ENCODE results near the gene LETM1.

LETM1 gene

GRCh38 chr4:1871471-1872021 lies 15.6 kb upstream of the LETM1 start:
- DNase-seq = no peak

DNA sequence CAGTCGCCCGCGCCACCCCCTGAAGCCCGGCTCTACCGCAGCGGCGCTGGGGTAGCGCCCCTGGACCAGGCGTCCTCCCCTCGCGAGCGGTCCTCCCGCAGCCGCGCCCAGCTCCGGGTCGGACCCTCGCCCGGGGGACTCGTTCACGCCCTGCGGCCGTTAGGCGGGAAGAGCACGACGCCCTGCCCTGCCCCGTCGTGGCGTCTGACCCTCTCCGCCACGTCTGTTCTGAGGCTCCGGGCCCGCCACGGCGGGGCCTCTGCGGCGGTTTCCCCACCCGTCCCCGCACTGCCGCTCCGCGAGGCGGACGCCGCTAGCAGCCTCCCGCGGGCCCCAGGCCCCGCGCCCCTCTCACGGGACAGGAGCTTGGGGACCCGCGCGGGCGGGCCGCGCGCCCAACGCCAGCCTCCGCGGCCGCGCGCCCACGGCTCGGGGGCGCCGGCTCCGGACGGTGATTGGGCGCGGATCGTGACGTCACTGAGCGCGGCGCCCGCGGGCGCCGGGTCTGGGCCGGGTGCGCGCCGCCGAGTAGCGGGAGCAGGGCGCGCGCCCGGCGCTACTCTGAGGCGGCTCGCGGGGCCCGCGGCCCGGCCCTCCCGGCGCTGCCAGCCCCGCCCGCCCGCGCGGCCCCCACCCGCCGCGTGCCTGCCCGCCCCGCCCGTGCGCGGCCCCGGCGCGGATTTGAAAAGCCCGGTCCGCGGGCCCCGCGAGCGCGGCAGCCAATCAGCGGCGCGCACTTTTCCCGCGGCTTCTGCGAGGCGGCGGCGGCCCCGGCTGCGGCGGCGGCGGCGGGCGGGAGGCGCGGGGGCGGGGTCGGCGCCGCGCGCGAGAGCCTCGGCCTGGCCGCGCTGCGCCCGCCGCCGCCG lies 14.9 kb upstream of the LETM1 start, which contains the start of gene NSD2:
Gene NSD2, plus strand, starts transcription at position 816 of the 866 bp plus-strand sequence. CDS start 29,262 bp downstream, outside the sequence.
- peak; percentile 83 to 84 for DNase-seq

- peak; percentile 82 to 83 for DNase-seq
Observed at GRCh38 chr4:1870328-1870577, 14.3 kb upstream of the LETM1 start.

DNA sequence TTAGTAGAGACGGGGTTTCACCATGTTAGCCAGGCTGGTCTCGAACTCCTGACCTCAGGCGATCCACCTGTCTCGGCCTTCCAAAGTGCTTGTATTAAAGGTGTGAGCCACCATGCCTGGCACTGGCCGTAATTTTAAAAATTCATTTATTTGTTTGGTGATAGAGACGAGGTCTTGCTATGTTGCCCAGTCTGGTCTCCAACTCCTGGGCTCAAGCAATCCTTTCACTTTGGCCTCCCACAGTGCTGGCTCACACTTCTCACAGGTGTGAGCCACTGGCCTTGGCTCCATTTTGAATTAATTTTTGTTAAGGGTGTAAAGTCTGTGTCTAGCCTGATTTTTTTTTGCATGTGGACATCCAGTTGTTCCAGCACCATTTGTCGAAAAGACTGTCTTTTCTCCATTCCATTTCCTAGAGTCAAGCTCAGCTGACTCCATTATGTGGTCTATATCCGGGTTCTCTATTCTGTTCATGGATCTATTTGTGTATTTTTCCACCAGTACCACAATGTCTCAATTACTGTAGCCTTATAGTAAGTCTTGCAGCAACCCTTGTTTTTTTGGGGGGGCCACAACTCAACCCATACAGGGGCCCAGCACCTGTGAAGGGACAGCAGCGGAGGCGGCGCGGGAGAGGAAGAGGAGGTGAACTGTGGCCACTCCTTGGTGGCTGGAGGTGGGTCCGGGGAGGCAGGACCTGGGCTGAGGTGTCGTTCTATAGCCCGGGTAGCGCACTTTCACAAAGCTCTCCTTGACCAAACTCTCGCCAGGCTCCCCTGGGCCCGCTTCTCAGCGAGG lies 13.8 kb upstream of the LETM1 start:
- DNase-seq = no peak

DNA sequence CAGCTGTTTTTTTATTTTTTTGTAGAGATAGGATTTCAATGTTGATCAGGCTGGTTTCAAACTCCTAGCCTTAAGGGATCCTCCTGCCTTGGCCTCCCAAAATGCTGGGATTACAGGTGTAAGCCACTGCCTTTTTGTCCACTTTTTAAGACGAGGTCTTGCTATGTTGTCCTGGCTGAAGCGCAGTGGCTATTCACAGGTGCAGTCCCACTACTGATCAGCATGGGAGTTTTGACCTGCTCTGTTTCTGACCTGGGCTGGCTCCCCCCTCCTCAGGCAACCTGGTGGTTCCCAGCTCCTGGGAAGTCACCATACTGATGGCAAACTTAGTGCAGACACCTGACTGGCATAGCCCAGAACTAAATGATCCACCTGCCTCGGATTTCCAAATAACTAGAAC lies 13.0 kb upstream of the LETM1 start:
- no peak for DNase-seq

DNA sequence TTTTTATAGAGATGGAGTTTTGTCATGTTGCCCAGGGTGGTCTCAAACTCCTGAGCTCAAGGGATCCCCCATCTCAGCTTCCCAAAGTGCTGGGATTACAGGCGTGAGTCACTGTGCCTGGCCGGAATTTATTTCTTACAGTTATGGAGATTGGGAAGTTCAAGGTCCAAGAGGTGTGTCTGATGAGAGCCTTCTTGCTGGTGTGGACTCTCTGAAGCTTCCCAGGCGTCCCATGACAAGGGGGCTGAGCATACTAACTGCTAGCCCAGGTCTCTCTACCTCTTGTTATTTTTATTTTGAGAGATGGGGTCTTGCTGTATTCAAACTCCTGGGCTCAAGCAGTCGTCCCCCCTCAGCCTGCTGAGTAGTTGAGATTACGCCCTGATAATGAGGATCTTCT lies 12.3 kb upstream of the LETM1 start:
- DNase-seq = no peak

DNA sequence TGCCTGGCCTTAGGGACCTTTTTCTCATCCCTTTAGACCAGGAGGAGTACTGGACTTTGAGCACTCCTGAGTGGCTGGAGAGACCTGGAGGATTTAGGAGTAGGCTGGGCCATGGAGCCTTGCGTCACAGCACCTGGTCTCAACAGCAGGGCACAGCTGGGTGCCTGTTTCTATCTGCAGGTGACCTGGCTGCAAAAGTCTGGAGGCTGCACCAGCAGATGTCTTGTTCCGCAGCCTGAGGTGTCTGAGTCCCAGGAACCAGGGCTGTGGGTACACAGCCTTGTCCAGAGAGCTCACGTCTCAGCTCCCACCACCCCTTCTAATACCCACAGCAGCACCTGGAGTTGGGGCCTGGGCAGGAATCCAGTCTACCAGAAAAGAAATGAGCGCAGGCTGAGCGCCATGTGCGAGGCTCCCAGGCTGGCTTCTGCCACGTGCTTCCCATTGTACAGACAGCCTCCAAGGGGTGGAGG lies 10.3 kb upstream of the LETM1 start:
- DNase-seq = no peak

DNA sequence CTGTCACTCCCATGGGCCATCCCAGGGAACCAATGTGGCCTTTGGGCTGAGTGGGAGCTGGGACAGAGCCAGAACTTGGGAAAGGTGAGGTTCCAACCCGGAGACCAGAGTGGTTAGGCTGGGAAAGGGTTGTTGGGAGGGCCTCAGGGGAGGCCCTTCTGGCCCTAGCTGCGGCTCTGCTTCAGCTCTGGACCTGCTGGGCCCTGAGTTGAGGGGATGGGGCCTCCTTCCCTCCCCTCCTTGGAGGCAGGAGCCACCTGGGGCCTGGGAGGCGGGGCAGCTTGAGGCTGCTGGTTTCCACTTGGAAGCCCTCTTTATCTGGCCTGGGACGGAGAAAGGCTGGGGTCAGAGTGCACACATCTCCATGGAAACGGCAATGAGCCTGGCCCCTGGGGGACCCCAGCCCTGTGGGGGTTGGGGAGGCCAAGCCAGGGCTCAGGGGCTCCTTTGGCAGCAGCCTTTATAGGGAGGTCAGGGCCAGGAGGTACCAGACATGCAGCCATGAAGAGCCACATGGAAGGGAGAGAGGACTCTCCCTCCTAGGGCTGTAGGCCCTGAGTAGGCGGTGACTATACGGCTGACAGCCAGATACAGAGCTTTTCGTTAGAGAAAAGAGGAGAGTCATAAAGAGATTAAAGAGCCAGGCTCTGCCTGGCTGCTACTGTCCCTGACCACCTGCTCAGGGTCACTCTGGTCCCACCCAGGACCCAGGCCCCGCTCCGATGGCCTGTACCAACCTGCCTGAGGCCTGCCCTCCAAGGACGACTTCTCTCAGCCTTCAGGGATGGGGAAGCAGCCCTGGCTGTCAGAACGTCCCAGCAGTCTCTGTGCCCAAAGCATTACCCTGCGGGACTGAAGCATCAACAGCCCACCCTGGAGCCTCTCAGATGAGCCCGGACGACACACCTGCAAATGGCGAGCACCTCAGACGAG lies 8.4 kb upstream of the LETM1 start:
- DNase-seq = no peak

DNA sequence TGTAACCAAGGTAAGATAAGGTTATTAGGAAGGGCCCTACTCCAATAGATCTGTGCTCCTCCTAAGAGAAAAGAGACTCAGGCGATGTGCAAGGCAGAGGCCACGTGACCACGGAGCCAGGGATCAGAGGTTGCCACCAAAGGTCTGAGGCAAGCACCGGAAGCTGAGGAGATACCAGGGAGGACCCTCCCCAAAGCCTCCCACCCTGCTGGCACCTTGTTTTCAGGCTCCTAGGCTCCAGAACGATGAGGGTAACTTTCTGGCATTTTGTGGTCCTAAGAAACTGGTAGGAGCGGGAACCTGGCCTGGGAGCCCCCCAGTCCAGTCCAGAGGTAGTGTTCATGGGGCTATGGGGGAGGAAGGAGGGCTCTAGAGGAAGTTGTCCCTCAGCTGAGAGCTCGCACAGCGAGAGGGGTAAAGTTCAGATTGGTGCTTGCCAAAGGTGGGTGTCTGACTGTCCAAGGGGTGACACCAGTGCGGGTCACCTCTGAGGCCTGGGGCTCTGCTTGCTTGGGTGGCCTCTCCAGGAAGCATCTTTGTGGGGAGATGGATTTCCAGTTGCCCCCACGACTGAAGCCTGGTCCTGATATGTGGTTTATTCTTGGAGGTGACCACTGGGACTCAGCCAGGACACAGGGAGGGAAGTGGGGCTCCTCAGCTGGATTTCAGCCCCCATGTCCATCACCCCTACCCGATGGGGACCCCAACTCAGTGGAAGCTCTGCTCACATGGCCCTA lies 7.5 kb upstream of the LETM1 start:
- DNase-seq = no peak

- DNase-seq = no peak
Observed at GRCh38 chr4:1862961-1863296, 7.0 kb upstream of the LETM1 start.

DNA sequence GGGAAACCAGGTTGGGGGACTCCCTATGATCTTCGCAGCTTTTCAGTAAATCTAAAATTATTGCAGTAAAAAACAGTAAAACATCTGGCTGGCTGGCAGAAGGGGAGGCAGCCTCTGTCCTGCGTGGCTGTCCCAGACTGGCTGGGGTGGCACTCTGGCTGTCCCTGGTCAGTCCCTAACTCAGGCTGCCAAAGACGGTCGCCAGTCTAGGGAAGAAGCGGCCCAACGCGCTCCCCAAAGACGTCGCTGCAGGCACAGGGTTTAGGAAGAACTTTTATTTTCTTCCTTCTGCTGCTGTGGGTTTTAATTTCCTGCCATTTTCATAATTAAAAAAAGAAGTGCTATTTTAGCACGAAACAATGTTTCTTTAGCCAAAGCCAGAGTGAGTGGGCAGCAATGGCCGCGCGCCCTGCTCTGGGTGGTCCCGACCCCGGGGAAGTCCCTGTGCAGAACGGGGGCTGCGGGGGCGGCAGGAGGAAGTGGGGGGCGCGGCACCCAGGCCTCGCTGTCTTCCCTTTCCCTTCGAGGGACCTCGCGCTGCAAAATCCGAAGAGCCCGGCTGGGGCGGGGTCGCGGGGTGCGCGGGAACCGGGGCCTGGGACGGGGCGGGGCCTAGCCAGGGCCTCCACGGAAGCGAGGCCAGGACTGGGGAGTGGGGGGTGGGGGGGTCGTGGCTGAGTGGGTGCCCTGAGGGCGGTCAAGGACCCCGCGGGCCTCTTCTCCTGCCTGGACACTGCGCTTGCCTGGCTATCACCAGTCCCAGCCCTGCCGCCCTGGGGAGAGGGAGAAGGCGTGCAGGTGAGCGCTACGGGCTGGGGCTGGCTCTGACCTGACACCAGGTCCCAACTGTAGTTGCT lies 6.3 kb upstream of the LETM1 start:
- no peak for DNase-seq

- no peak for DNase-seq
Observed at GRCh38 chr4:1859389-1859753, 3.4 kb upstream of the LETM1 start.

GRCh38 chr4:1857931-1858330 lies 2.0 kb upstream of the LETM1 start:
- no peak for DNase-seq

DNA sequence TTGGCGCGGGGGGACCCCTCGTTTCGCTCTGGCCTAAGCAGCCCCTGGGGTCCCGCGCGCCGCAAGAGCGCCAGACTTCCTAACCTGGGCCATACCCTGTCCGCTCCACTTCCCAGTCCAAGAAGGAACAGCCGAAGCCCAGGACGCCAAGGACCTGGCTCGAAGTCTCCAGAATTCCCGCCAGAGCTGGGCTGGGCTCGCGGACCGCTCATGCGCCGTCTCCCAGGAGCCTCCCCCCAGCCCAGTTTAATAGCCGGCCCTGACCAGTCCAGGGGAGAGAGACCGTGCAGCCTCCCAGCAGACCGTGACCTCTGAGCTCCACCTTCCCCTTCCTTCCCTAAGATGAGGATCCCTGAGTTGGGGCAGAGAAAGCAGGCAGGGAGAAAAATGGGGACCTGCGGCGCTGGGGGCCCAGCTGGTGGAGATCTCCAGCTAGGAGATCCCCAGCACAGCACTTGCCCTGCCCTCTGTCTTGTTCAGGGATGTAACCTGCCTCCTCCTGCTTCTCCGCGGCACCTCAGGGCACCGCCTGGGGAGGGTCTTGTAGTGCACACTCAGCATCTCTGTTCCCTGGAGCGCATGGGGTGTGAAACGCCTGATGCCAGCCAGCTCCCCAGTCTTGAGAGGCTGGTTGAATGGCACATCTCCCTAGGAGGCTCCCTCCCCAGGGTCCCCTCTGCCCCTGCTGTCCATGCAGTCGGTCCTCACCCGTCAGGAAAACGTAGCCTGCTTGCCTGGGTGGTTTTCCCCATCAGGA lies 1.2 kb upstream of the LETM1 start:
- no peak for DNase-seq

DNA sequence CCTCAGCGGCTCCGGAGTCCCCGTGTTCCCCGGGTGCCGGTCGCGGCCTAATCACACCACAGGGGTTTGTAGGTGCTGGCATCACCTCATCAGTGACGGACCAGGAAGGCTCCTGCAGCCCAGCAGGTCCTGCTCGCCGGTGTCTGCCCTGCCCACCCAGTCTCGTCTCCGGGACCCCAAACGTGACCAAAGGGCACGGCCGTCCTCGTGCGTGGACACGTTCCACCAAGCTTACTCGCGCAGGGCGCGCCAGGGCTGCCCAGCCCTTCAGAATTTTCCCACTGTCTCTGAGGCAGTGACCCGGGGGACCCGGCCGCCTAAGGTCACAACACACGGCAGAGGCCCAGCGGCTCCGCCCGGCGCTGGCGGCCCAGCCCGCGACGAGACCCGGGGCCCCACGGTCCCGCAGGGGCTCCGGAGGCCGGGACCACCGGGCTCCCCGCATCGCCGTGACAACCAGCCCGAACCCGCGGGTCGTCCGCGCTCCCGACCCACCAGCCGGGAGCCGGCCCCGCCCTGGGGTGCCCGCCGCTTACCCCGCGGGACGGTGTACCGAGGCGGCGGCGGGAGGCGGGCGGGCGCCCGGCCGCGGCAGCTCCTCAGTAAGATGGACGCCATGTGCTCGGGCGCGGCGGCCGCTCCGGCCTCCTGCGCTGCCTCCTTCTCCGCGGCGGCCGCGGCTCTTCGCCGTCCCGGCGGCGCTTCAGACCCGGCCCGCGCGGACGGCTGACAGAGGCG lies 454 bp downstream of the LETM1 start:
- no peak for DNase-seq

DNA sequence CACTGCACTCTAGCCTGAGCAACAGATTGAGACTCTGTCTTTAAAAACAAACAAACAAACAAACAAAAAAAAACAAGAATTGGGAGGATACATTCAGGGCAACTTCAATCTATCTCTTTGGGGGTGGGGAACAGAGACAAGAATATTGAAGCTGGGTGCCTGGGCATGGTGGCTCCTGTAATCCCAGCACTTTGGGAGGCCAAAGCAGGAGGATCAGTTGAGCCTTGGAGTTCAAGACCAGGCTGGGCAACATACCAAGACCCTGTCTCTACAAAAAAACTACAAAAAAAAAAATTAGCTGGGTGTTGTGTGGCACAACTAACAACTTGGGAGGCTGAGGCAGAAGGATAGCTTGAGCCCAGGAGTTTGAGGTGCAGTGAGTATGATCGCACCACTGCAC lies 1.2 kb downstream of the LETM1 start:
- DNase-seq = no peak

- no peak for DNase-seq
Observed at GRCh38 chr4:1852904-1853623, 2.9 kb downstream of the LETM1 start.

- DNase-seq = no peak
Observed at GRCh38 chr4:1851575-1852410, 4.2 kb downstream of the LETM1 start.

All from Kasumi-1 (cell line).